ENCODE results near the gene PDE4B.

- no peak for TF ChIP-seq POLR2A (IDR thresholded peaks at IDR 0.05)
- no peak for TF ChIP-seq CTCF (IDR thresholded peaks at IDR 0.05)
Observed at GRCh38 chr1:66275601-66276023, 482.9 kb downstream of the PDE4B start.

Measured in heart left ventricle (tissue), 13 donors.